Measurements from ENCODE around the gene DISC1.

- TF ChIP-seq TAF1 (IDR thresholded peaks at IDR 0.05; ENCODE audit: low read depth) (no peak), REST (IDR thresholded peaks at IDR 0.05; ENCODE audit: borderline replicate concordance) (no peak)
Measured at GRCh38 chr1:231986631-231987336, 360.2 kb downstream of the DISC1 start.

All from neural cell (in vitro differentiated cells).